Duodenal mucosa (tissue), 2 donors: ENCODE results near the gene POLN.

Experiments used
- H3K27ac ChIP-seq: one replicate; pipeline ENCODE4 v1.7.0; 2013; ENCODE audit warnings: low read depth, low read length
- H3K27me3 ChIP-seq, 2 donors: one replicate each; pipeline ENCODE4 v1.7.0; 2013; ENCODE audit warnings: low read length in 2 of 2, control low read depth in 1 of 2; ENCODE audit not compliant: insufficient read depth in 2 of 2, control insufficient read depth in 1 of 2
- H3K36me3 ChIP-seq, 2 donors: one replicate each; pipeline ENCODE4 v1.7.0; 2013; ENCODE audit warnings: low read length in 2 of 2, control low read depth in 1 of 2; ENCODE audit not compliant: insufficient read depth in 2 of 2, control insufficient read depth in 1 of 2
- H3K4me1 ChIP-seq, 2 donors: one replicate each; pipeline ENCODE4 v1.7.0; 2013; ENCODE audit warnings: low read length in 2 of 2, control low read depth in 1 of 2; ENCODE audit not compliant: insufficient read depth in 2 of 2, control insufficient read depth in 1 of 2
- H3K4me3 ChIP-seq, 2 donors: one replicate each; pipeline ENCODE4 v1.7.0; 2013; ENCODE audit warnings: low read length in 2 of 2, low read depth in 1 of 2
- H3K9ac ChIP-seq, 2 donors: one replicate each; pipeline ENCODE4 v1.7.0; 2013; ENCODE audit warnings: low read length in 2 of 2, low read depth in 1 of 2
- H3K9me3 ChIP-seq, 2 donors: one replicate each; pipeline ENCODE4 v1.7.0; 2013; ENCODE audit warnings: low read length in 2 of 2, control low read depth in 1 of 2; ENCODE audit not compliant: control insufficient read depth in 1 of 2

The POLN gene

DNA sequence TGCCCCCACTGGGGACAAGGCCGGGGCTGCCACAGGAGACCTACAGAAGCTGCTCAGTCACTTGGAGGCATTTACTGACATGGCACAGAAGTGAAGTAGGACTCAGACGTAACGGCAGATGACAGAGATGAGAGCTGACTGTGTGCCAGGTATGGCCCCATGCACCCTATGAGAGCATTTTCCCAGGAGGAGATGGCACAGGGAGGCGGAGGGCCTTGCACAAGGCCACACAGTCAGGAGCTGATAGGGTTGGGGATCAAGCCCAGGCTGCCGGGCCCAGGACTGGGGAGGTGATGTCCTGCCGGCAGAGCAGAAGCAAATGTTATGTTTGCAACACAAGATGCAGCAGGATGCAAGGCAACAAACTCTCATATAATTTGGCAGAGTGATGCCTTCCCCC lies 148.7 kb downstream of the POLN start:
- no peaks in the 10 kb centered on the region for H3K36me3 ChIP-seq
- no peak overlapping the region for H3K27ac ChIP-seq
- H3K27me3 ChIP-seq: no peaks in the 10 kb centered on the region

GRCh38 chr4:2092669-2093053 lies 149.3 kb downstream of the POLN start:
- no peaks in the 10 kb centered on the region for H3K36me3 ChIP-seq
- peaks cover 4 to 8% of the 10 kb centered on the region in 2 donors for H3K9me3 ChIP-seq
- H3K4me1 ChIP-seq: no peaks in the 10 kb centered on the region
- H3K4me3 ChIP-seq: no peak overlapping the region
- no peak overlapping the region for H3K27ac ChIP-seq
- no peak overlapping the region for H3K9ac ChIP-seq
- no peaks in the 10 kb centered on the region for H3K27me3 ChIP-seq

More for the DNA sequence above, 148.7 kb downstream of the POLN start:
- Histone ChIP-seq H3K9ac (no peak overlapping the region), H3K9me3 (peaks cover 4 to 8% of the 10 kb centered on the region in 2 donors), H3K4me1 (no peaks in the 10 kb centered on the region), H3K4me3 (no peak overlapping the region)

- H3K4me3 ChIP-seq: no peak overlapping the region
- H3K27ac ChIP-seq: no peak overlapping the region
Observed at GRCh38 chr4:2091990-2092668, 149.8 kb downstream of the POLN start.

GRCh38 chr4:2090642-2091041 lies 151.3 kb downstream of the POLN start:
- Histone ChIP-seq H3K9me3 (no peaks in the 10 kb centered on the region), H3K9ac (no peak overlapping the region), H3K4me1 (no peaks in the 10 kb centered on the region), H3K27me3 (no peaks in the 10 kb centered on the region), H3K36me3 (no peaks in the 10 kb centered on the region), H3K27ac (no peak overlapping the region), H3K4me3 (no peak overlapping the region)

More at GRCh38 chr4:2091990-2092668, 149.8 kb downstream of the POLN start:
- no peaks in the 10 kb centered on the region for H3K4me1 ChIP-seq
- H3K9me3 ChIP-seq: peaks cover 4 to 7% of the 10 kb centered on the region in 2 donors
- no peak overlapping the region for H3K9ac ChIP-seq
- H3K27me3 ChIP-seq: no peaks in the 10 kb centered on the region
- no peaks in the 10 kb centered on the region for H3K36me3 ChIP-seq

DNA sequence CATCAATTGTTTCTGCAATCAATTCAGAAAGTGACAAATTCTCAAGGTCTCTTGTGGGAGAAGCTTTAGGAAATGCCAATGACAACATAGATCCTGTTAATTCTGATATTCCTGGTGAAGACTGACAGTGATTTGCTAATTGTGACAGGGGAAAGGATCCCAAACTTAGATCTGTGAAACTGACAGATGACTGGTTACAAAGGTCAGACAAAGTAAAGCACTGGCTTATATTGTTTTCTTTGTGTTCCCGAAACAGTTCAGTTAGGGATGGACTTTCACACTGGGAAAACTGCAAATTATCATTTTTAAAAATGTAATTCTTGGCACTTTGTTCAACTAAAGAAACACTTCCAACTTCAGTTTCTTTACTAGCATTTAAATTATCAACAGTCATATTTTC lies 152.7 kb downstream of the POLN start:
- Histone ChIP-seq H3K4me1 (no peaks in the 10 kb centered on the region), H3K36me3 (no peaks in the 10 kb centered on the region), H3K9ac (no peak overlapping the region), H3K9me3 (no peaks in the 10 kb centered on the region), H3K4me3 (no peak overlapping the region), H3K27me3 (no peaks in the 10 kb centered on the region), H3K27ac (no peak overlapping the region)

DNA sequence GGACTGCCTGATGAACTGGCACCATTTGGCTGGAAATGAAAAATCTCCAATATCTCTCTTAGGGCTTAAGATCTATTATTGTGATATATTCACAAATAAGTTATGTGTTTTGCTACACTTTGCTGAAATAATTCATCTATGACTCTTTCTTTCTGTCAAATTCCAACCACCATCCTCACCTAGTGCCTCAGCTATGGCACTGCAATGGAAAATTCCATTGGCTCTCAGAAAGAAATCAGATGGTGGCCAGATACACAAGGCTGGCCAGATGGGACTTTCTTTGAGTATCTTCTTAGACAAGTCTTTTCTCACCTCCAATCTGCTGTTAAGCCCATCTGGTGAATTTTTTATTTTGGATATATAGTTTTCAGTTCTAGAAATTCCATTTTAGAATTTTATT lies 154.8 kb downstream of the POLN start:
- H3K36me3 ChIP-seq: no peaks in the 10 kb centered on the region
- no peaks in the 10 kb centered on the region for H3K9me3 ChIP-seq
- no peaks in the 10 kb centered on the region for H3K27me3 ChIP-seq
- H3K4me1 ChIP-seq: no peaks in the 10 kb centered on the region
- no peak overlapping the region for H3K4me3 ChIP-seq
- no peak overlapping the region for H3K27ac ChIP-seq
- H3K9ac ChIP-seq: no peak overlapping the region

- Histone ChIP-seq H3K27me3 (no peaks in the 10 kb centered on the region), H3K36me3 (no peaks in the 10 kb centered on the region), H3K9me3 (no peaks in the 10 kb centered on the region), H3K27ac (no peak overlapping the region), H3K4me1 (no peaks in the 10 kb centered on the region), H3K9ac (no peak overlapping the region), H3K4me3 (no peak overlapping the region)
Observed at GRCh38 chr4:2085496-2085901, 156.4 kb downstream of the POLN start.

- Histone ChIP-seq H3K27me3 (no peaks in the 10 kb centered on the region), H3K9me3 (no peaks in the 10 kb centered on the region), H3K27ac (no peak overlapping the region), H3K36me3 (no peaks in the 10 kb centered on the region), H3K4me1 (no peaks in the 10 kb centered on the region), H3K4me3 (no peak overlapping the region), H3K9ac (no peak overlapping the region)
Observed at GRCh38 chr4:2084316-2084715, 157.6 kb downstream of the POLN start.

- Histone ChIP-seq H3K36me3 (no peaks in the 10 kb centered on the region), H3K27me3 (no peaks in the 10 kb centered on the region), H3K27ac (no peak overlapping the region), H3K4me3 (no peak overlapping the region), H3K9me3 (no peaks in the 10 kb centered on the region), H3K4me1 (no peaks in the 10 kb centered on the region), H3K9ac (no peak overlapping the region)
Observed at GRCh38 chr4:2083826-2084160, 158.1 kb downstream of the POLN start.

DNA sequence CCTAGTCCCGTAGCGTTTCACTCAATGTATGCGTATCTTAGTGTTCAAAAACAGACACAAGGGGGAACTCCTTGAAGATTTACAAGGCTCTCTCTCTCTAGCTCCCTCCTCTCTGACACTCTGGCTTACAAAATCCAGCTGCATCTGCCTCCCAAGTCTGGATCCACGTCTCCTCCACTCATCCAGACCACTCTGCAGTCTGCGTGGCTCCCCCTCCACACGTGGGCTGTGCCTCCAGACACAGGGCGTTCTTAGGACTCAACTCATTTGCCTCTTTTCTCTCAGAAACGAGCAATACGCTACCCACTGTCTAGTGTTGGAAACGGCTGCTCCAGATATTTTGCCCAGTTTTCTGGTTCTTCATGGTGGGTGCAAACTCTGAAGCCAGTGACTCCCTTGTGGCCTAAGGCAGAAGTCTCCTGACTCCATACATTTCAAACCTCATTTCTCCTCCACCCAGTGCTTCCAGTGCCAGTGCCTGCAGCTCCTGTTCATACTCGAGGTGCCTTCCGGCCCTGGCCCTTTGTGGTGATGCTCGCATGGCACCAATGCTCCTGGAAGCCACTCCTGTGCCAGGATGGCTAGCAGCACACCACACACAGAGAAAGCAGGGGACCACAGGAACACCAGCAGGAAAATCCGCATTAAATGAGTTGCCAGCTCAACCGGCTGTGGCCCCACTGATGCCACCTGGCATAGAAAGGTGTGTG lies 158.7 kb downstream of the POLN start:
- no peak overlapping the region for H3K9ac ChIP-seq
- H3K27ac ChIP-seq: no peak overlapping the region
- no peaks in the 10 kb centered on the region for H3K36me3 ChIP-seq
- no peaks in the 10 kb centered on the region for H3K27me3 ChIP-seq
- H3K9me3 ChIP-seq: no peaks in the 10 kb centered on the region
- no peaks in the 10 kb centered on the region for H3K4me1 ChIP-seq
- H3K4me3 ChIP-seq: no peak overlapping the region
